Measurements from ENCODE around the gene ADAMTSL1. TPM values are rescaled to one million over a fixed set of nuclear protein-coding genes. Genes with fewer than 3 reads are reported as not detected.

ADAMTSL1 gene
- total and polyA plus RNA-seq, 9 donors: 1.2 to 20.0 (median 6.1) TPM

DNA sequence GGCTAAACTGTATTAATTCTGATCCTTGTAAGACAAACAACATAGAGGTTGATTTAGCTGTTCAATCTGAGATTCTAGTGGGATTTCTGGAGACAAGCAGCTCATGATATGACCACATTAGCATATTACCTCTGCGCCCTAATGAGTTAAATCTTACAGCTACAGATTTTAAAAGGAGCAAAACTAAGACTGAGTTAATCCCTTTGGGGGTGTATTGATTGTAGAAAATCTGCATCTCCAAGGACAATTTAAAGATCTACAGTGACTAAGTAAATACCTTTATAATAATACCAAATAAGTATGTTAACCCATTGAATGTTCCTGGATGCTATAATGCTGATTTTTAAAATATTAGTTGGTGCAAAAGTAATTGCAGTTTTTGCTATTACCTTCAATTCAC is 33.2 kb downstream of the ADAMTSL1 start:
- intact Hi-C loops (cut with DNase I): no loop called here

DNA sequence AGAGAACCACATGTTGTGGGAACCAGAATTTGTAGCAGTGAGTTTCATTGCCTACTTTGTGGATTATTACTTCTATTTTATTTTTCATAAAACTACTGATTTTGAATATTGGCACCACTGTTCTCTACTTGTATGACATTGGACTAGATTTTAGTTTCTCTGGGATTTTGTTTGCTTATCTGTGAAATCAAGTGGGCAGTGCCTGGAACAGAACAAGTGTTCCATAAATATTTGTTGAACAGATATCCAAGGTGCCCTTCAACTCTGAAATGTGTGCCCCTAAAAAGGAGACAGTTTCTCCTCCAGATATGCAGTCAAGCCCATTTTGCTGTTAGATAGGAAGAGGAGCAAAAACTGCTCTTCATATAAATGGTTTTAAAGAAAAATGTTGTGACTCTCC is 42.6 kb downstream of the ADAMTSL1 start:
- H3K27ac ChIP-seq: no peak overlapping the region
- H3K27me3 ChIP-seq: no peaks in the 10 kb centered on the region
- no peaks in the 10 kb centered on the region for H3K9me3 ChIP-seq
- intact Hi-C loops (cut with DNase I): no loop called here
- no peaks in the 10 kb centered on the region for H3K4me1 ChIP-seq (ENCODE audit: insufficient read depth)
- H3K4me3 ChIP-seq: no peak overlapping the region
- no peak for DNase-seq
- no peaks in the 10 kb centered on the region for H3K36me3 ChIP-seq
- TF ChIP-seq EP300 (IDR thresholded peaks at IDR 0.05): no peak
- no peak for TF ChIP-seq POLR2A (IDR thresholded peaks at IDR 0.05)
- TF ChIP-seq, protein P1, sequence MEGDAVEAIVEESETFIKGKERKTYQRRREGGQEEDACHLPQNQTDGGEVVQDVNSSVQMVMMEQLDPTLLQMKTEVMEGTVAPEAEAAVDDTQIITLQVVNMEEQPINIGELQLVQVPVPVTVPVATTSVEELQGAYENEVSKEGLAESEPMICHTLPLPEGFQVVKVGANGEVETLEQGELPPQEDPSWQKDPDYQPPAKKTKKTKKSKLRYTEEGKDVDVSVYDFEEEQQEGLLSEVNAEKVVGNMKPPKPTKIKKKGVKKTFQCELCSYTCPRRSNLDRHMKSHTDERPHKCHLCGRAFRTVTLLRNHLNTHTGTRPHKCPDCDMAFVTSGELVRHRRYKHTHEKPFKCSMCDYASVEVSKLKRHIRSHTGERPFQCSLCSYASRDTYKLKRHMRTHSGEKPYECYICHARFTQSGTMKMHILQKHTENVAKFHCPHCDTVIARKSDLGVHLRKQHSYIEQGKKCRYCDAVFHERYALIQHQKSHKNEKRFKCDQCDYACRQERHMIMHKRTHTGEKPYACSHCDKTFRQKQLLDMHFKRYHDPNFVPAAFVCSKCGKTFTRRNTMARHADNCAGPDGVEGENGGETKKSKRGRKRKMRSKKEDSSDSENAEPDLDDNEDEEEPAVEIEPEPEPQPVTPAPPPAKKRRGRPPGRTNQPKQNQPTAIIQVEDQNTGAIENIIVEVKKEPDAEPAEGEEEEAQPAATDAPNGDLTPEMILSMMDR (IDR thresholded peaks at IDR 0.05): no peak

More for the DNA sequence above, 33.2 kb downstream of the ADAMTSL1 start:
- Histone ChIP-seq H3K27ac (no peak overlapping the region), H3K9me3 (no peaks in the 10 kb centered on the region), H3K36me3 (no peaks in the 10 kb centered on the region), H3K4me3 (no peak overlapping the region), H3K27me3 (no peaks in the 10 kb centered on the region), H3K4me1 (ENCODE audit: insufficient read depth) (no peaks in the 10 kb centered on the region)
- TF ChIP-seq POLR2A (IDR thresholded peaks at IDR 0.05) (no peak), EP300 (IDR thresholded peaks at IDR 0.05) (no peak)
- TF ChIP-seq, protein P1 (IDR thresholded peaks at IDR 0.05): no peak
- no peak for DNase-seq
- 97 to 98% (median 98%) methylated on average over 1 of the region's 1 CpG for WGBS, 3 donors

DNA sequence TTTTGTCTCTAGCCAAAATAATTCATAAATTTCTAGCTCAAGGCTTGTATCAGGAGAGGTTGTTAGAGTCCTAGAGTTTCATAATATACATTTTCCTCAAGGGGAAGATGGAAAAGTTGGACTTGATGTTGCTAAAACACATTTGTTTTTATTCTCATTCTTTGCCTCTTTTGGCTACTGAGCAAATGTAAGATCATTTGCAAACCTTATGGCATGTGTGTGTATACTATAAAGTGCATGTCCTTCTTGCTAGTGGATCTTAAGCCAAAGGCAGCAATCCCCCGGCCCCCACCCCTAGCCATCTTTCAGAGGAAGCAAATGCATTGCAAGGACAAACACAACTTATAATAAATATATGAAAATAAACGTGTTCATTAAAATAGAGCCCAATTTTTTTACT is 43.0 kb downstream of the ADAMTSL1 start:
- 34 to 48% (median 43%) methylated on average over 2 of the region's 2 CpGs for WGBS, 3 donors
- H3K36me3 ChIP-seq: no peaks in the 10 kb centered on the region
- TF ChIP-seq POLR2A (IDR thresholded peaks at IDR 0.05): no peak
- no peak for TF ChIP-seq EP300 (IDR thresholded peaks at IDR 0.05)
- TF ChIP-seq, protein P1 (IDR thresholded peaks at IDR 0.05): no peak
- no peaks in the 10 kb centered on the region for H3K27me3 ChIP-seq
- intact Hi-C loops (cut with DNase I): no loop called here
- H3K27ac ChIP-seq: no peak overlapping the region
- no peak for DNase-seq
- H3K4me1 ChIP-seq (ENCODE audit: insufficient read depth): no peaks in the 10 kb centered on the region
- H3K4me3 ChIP-seq: no peak overlapping the region
- no peaks in the 10 kb centered on the region for H3K9me3 ChIP-seq

DNA sequence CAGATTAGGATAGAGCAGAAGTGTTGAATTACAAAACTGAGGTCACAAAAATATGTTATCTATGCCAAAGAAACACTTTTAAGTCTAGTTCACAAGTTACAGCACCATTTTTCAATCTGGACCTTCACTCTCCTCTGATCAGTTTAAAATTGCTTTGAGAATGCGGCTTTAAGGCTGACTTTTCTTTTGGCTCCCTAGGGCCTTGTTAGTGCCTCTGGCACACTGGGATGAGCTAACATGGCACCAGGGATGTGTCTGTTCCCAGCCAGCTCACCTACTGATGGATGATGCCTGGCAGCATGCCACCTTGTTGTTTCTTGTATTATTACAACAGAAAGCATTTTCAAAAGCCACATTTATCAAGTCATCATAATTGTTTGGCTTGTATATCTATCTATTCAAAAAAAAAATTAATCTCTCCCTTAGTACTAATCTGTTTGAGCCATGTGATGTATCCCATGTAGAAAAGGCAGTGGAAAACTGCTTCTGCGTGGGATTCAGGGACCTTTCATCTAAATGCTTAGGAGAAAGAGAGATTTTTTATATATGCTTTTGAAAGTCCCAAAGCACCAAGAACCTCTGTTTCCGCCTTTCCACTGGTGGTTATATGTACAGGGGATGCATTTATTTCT is 46.6 kb downstream of the ADAMTSL1 start:
- Histone ChIP-seq H3K27ac (no peak overlapping the region), H3K4me3 (no peak overlapping the region), H3K9me3 (no peaks in the 10 kb centered on the region), H3K4me1 (ENCODE audit: insufficient read depth) (no peaks in the 10 kb centered on the region), H3K27me3 (no peaks in the 10 kb centered on the region), H3K36me3 (no peaks in the 10 kb centered on the region)
- intact Hi-C loops (cut with DNase I): no loop called here
- TF ChIP-seq, protein P1 (IDR thresholded peaks at IDR 0.05): no peak
- TF ChIP-seq POLR2A (IDR thresholded peaks at IDR 0.05) (no peak), EP300 (IDR thresholded peaks at IDR 0.05) (no peak)
- 75 to 86% (median 85%) methylated on average over 3 of the region's 3 CpGs for WGBS, 3 donors
- DNase-seq: no peak
